ENCODE data around the gene DPP6. TPM values are rescaled to one million over a fixed set of nuclear protein-coding genes. Genes with fewer than 3 reads are reported as not detected.

The DPP6 gene
- total and polyA plus RNA-seq, 9 of the 15 experiments (the other 6 are each of a cell fraction or from before 2014, with no cell fraction given) = not detected

DNA sequence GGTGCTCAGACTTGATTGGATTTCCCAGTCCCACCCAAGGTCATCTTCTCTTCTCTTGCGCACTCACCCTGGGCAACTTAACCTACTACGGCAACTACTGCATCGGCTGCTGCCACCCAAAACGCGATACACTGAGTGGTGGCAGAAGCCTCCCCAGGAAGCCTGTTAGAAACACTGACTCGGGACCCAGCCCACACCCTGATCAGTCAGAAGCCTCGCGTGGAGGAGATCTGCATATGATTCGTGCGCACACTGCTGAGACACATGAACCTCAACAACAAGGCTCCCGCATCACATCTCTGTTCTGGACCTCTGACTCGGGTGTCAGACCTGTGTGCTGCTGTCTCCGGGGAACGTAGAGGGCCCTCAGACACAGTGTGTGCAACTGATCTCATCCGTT is 531.3 kb downstream of the DPP6 start:
- FAIRE-seq = no peak
- DNase-seq (ENCODE audit: extremely low read depth in 1 of 4, low spot score in 3 of 4) = no peak
- CTCF ChIA-PET (ENCODE audit: low intra/inter-chr PET ratio) = no interaction called here
- no peak overlapping the region for H3K4me2 ChIP-seq (ENCODE audit: insufficient read depth, low read length)
- no peak overlapping the region for H3K27ac ChIP-seq (ENCODE audit: extremely low read depth, low read depth, low read length)
- H3K36me3 ChIP-seq (ENCODE audit: control insufficient read depth, insufficient read depth, low read length) = no peaks in the 10 kb centered on the region
- H3K79me2 ChIP-seq (ENCODE audit: control insufficient read depth, insufficient read depth, low read length) = no peaks in the 10 kb centered on the region
- in situ Hi-C loops (cut with MboI) = no loop called here
- no peaks in the 10 kb centered on the region for H3K4me1 ChIP-seq (replicated peaks in 1 of 2; ENCODE audit: control insufficient read depth in 2 of 2, insufficient read depth in 2 of 2, low read length in 2 of 2)
- no peaks in the 10 kb centered on the region for H3K9me3 ChIP-seq (replicated peaks; ENCODE audit: control insufficient read depth, insufficient read depth, low read depth, low read length)
- POLR2A ChIA-PET = no interaction called here
- no peak for ATAC-seq
- no peaks in the 10 kb centered on the region; the same call in 1 of the 2 replicates for H4K20me1 ChIP-seq (replicated peaks; ENCODE audit: control insufficient read depth, insufficient read depth, low read length)
- BruUV-seq (replicated peaks) = no TSS peak
- no peak for TF ChIP-seq XRCC3 (IDR thresholded peaks at IDR 0.05)
- TF ChIP-seq, protein P1, sequence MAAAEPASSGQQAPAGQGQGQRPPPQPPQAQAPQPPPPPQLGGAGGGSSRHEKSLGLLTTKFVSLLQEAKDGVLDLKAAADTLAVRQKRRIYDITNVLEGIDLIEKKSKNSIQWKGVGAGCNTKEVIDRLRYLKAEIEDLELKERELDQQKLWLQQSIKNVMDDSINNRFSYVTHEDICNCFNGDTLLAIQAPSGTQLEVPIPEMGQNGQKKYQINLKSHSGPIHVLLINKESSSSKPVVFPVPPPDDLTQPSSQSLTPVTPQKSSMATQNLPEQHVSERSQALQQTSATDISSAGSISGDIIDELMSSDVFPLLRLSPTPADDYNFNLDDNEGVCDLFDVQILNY (CRISPR knock-in tag; IDR thresholded peaks at IDR 0.05) = no peak
- TF ChIP-seq SMAD1 (IDR thresholded peaks at IDR 0.05; ENCODE audit: low read depth, low read length, partially characterized antibody) = no peak
- no peak for TF ChIP-seq SPI1 (IDR thresholded peaks at IDR 0.05; ENCODE audit: borderline replicate concordance, low read depth, low read length)
- TF ChIP-seq ATF7 (IDR thresholded peaks at IDR 0.05) = no peak
- no peak for TF ChIP-seq MED1 (CRISPR knock-in tag; IDR thresholded peaks at IDR 0.05; ENCODE audit: borderline replicate concordance)
- TF ChIP-seq HMG20A (CRISPR knock-in tag; conservative IDR thresholded peaks at IDR 0.05) = no peak
- TF ChIP-seq FOXM1 (IDR thresholded peaks at IDR 0.05; ENCODE audit: low read depth) = no peak
- no peak for TF ChIP-seq FOXM1 (CRISPR knock-in tag; IDR thresholded peaks at IDR 0.05; ENCODE audit: low read depth)
- no peak for TF ChIP-seq STAT5B (CRISPR knock-in tag; IDR thresholded peaks at IDR 0.05)
- TF ChIP-seq EP300 (IDR thresholded peaks at IDR 0.05; ENCODE audit: low read length) = no peak
- TF ChIP-seq DDX20 (tag; IDR thresholded peaks at IDR 0.05; ENCODE audit: low read depth) = no peak
- TF ChIP-seq ZNF124 (CRISPR knock-in tag; IDR thresholded peaks at IDR 0.05) = no peak
- TF ChIP-seq HMGN3 (IDR thresholded peaks at IDR 0.05; ENCODE audit: borderline replicate concordance, extremely low read depth, insufficient read length, low read depth, low read length) = no peak
- no peak for TF ChIP-seq BMI1 (IDR thresholded peaks at IDR 0.05; ENCODE audit: low read length)
- TF ChIP-seq, protein P2, sequence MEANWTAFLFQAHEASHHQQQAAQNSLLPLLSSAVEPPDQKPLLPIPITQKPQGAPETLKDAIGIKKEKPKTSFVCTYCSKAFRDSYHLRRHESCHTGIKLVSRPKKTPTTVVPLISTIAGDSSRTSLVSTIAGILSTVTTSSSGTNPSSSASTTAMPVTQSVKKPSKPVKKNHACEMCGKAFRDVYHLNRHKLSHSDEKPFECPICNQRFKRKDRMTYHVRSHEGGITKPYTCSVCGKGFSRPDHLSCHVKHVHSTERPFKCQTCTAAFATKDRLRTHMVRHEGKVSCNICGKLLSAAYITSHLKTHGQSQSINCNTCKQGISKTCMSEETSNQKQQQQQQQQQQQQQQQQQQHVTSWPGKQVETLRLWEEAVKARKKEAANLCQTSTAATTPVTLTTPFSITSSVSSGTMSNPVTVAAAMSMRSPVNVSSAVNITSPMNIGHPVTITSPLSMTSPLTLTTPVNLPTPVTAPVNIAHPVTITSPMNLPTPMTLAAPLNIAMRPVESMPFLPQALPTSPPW (CRISPR knock-in tag; IDR thresholded peaks at IDR 0.05) = no peak
- TF ChIP-seq, protein P3, sequence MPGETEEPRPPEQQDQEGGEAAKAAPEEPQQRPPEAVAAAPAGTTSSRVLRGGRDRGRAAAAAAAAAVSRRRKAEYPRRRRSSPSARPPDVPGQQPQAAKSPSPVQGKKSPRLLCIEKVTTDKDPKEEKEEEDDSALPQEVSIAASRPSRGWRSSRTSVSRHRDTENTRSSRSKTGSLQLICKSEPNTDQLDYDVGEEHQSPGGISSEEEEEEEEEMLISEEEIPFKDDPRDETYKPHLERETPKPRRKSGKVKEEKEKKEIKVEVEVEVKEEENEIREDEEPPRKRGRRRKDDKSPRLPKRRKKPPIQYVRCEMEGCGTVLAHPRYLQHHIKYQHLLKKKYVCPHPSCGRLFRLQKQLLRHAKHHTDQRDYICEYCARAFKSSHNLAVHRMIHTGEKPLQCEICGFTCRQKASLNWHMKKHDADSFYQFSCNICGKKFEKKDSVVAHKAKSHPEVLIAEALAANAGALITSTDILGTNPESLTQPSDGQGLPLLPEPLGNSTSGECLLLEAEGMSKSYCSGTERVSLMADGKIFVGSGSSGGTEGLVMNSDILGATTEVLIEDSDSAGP (CRISPR knock-in tag; IDR thresholded peaks at IDR 0.05) = no peak
- peaks cover 49 to 85% of the 10 kb centered on the region in 2 experiments for H3K27me3 ChIP-seq (ENCODE audit: control insufficient read depth in 2 of 2, insufficient read depth in 2 of 2, low read length in 2 of 2)
- whole genome bisulfite sequencing (ENCODE audit: insufficient coverage, low coverage, missing lambda C conversion rate) = 4% methylated on average over 15 of the region's 15 CpGs
- no peak overlapping the region for H2AFZ ChIP-seq (ENCODE audit: low read depth, low read length)
- intact Hi-C loops (cut with micrococcal nuclease) = no loop called here
- H3K9ac ChIP-seq (ENCODE audit: insufficient read depth in 1 of 2, low read depth in 2 of 2, low read length in 2 of 2) = no peak overlapping the region
- no peaks in the 10 kb centered on the region for H3K9me1 ChIP-seq (ENCODE audit: control insufficient read depth, insufficient read depth, low read length)
- no peak overlapping the region for H3K4me3 ChIP-seq
